ENCODE measurements around the gene NEO1. TPM values are rescaled to one million over a fixed set of nuclear protein-coding genes. Genes with fewer than 3 reads are reported as not detected.

Gene NEO1
- total RNA-seq, 5 donors from 2014 or later (not counting 1 experiment from before 2014, with no cell fraction given) = 5.0 to 16.6 (median 10.2) TPM

GRCh38 chr15:73118055-73118454 lies 65.8 kb downstream of the NEO1 start:
- ATAC-seq (replicated peaks in 1 of 4) (no peak), DNase-seq (no peak)
- Mint-ChIP-seq H3K9me3 (no peaks in the 10 kb centered on the region), H3K36me3 (peaks cover 20% of the 10 kb centered on the region), H3K27me3 (peaks cover 0 to 6% of the 10 kb centered on the region in 2 donors), H3K4me1 (peaks cover 0 to 7% (median 4%) of the 10 kb centered on the region in 3 donors), H3K4me3 (no peak overlapping the region), H3K27ac (no peak overlapping the region)
- POLR2A ChIA-PET = no interaction called here
- peaks cover 0 to 12% of the 10 kb centered on the region in 2 experiments for H3K27me3 ChIP-seq (replicated peaks in 1 of 2; ENCODE audit: control insufficient read depth in 2 of 2, extremely low read depth in 1 of 2, insufficient read depth in 2 of 2, low read length in 1 of 2)
- H3K27ac ChIP-seq (ENCODE audit: low read length) = no peak overlapping the region
- CTCF ChIA-PET = no interaction called here
- H3K36me3 ChIP-seq (ENCODE audit: control insufficient read depth in 2 of 2, extremely low read depth in 1 of 2, insufficient read depth in 1 of 2, low read length in 1 of 2) = no peaks in the 10 kb centered on the region
- 79% methylated on average over 3 of the region's 3 CpGs for WGBS (ENCODE audit: insufficient coverage)
- no peaks in the 10 kb centered on the region for H3K4me1 ChIP-seq (ENCODE audit: control insufficient read depth in 1 of 2, extremely low read depth in 1 of 2, insufficient read depth in 2 of 2, low read length in 2 of 2)
- no peak overlapping the region for H3K4me3 ChIP-seq (ENCODE audit: control insufficient read depth in 1 of 2, extremely low read depth in 1 of 2, low read length in 1 of 2)
- H3K9me3 ChIP-seq = no peaks in the 10 kb centered on the region

- Histone ChIP-seq H3K9me3 (no peaks in the 10 kb centered on the region), H3K4me3 (ENCODE audit: control insufficient read depth in 1 of 2, extremely low read depth in 1 of 2, low read length in 1 of 2) (no peak overlapping the region), H3K27ac (ENCODE audit: low read length) (no peak overlapping the region), H3K4me1 (ENCODE audit: control insufficient read depth in 1 of 2, extremely low read depth in 1 of 2, insufficient read depth in 2 of 2, low read length in 2 of 2) (no peaks in the 10 kb centered on the region), H3K36me3 (ENCODE audit: control insufficient read depth in 2 of 2, extremely low read depth in 1 of 2, insufficient read depth in 1 of 2, low read length in 1 of 2) (no peaks in the 10 kb centered on the region), H3K27me3 (replicated peaks in 1 of 2; ENCODE audit: control insufficient read depth in 2 of 2, extremely low read depth in 1 of 2, insufficient read depth in 2 of 2, low read length in 1 of 2) (peaks cover 0 to 10% of the 10 kb centered on the region in 2 experiments)
- Mint-ChIP-seq H3K36me3 (peaks cover 27% of the 10 kb centered on the region), H3K4me3 (no peak overlapping the region), H3K4me1 (no peaks in the 10 kb centered on the region), H3K27ac (no peak overlapping the region), H3K9me3 (no peaks in the 10 kb centered on the region), H3K27me3 (peaks cover 0 to 6% of the 10 kb centered on the region in 2 donors)
- ChIA-PET CTCF (no interaction called here), POLR2A (interaction anchor here in 1 of 2 donors (0.6 kb wide), 1 partner anchor 569 kb away, joined by 4 read pairs; no protein-coding TSS in a partner anchor)
- WGBS (ENCODE audit: insufficient coverage) = 100% methylated on average over 3 of the region's 6 CpGs
- DNase-seq = no peak
- no peak for ATAC-seq (replicated peaks in 1 of 4)
Observed at GRCh38 chr15:73119478-73119877, 67.2 kb downstream of the NEO1 start.

- Histone ChIP-seq H3K4me1 (ENCODE audit: control insufficient read depth in 1 of 2, extremely low read depth in 1 of 2, insufficient read depth in 2 of 2, low read length in 2 of 2) (no peaks in the 10 kb centered on the region), H3K36me3 (ENCODE audit: control insufficient read depth in 2 of 2, extremely low read depth in 1 of 2, insufficient read depth in 1 of 2, low read length in 1 of 2) (no peaks in the 10 kb centered on the region), H3K9me3 (no peaks in the 10 kb centered on the region), H3K27me3 (replicated peaks in 1 of 2; ENCODE audit: control insufficient read depth in 2 of 2, extremely low read depth in 1 of 2, insufficient read depth in 2 of 2, low read length in 1 of 2) (peaks cover 0 to 10% of the 10 kb centered on the region in 2 experiments), H3K27ac (ENCODE audit: low read length) (no peak overlapping the region), H3K4me3 (ENCODE audit: control insufficient read depth in 1 of 2, extremely low read depth in 1 of 2, low read length in 1 of 2) (no peak overlapping the region)
- peaks cover 29% of the 10 kb centered on the region for H3K36me3 Mint-ChIP-seq
- H3K27me3 Mint-ChIP-seq = peaks cover 0 to 6% of the 10 kb centered on the region in 2 donors
- no peak for DNase-seq
- H3K4me3 Mint-ChIP-seq = no peak overlapping the region
- ChIA-PET CTCF (interaction anchor here in 1 of 2 donors (0.7 kb wide), 1 partner anchor 121 kb away, joined by 4 read pairs; no protein-coding TSS in a partner anchor), POLR2A (interaction anchor here in 1 of 2 donors (0.6 kb wide), 1 partner anchor 568 kb away, joined by 4 read pairs; no protein-coding TSS in a partner anchor)
- ATAC-seq (replicated peaks in 1 of 4) = no peak
- no peaks in the 10 kb centered on the region for H3K4me1 Mint-ChIP-seq
- no peaks in the 10 kb centered on the region for H3K9me3 Mint-ChIP-seq
- H3K27ac Mint-ChIP-seq = no peak overlapping the region
Observed at GRCh38 chr15:73120269-73120668, 68.0 kb downstream of the NEO1 start.

- H3K27me3 Mint-ChIP-seq = peaks cover 0 to 3% of the 10 kb centered on the region in 2 donors
- H3K4me1 ChIP-seq (ENCODE audit: control insufficient read depth in 1 of 2, extremely low read depth in 1 of 2, insufficient read depth in 2 of 2, low read length in 2 of 2) = no peaks in the 10 kb centered on the region
- H3K36me3 ChIP-seq (ENCODE audit: control insufficient read depth in 2 of 2, extremely low read depth in 1 of 2, insufficient read depth in 1 of 2, low read length in 1 of 2) = no peaks in the 10 kb centered on the region
- no peaks in the 10 kb centered on the region for H3K9me3 Mint-ChIP-seq
- H3K27ac Mint-ChIP-seq = no peak overlapping the region
- ATAC-seq (replicated peaks in 1 of 4) (no peak), DNase-seq (no peak)
- CTCF ChIA-PET = interaction anchor here in 1 of 2 donors (0.5 to 0.6 kb wide), 2 partner anchors 28 to 150 kb away, joined by 3 to 4 read pairs; no protein-coding TSS in a partner anchor
- POLR2A ChIA-PET = no interaction called here
- H3K4me3 Mint-ChIP-seq = no peak overlapping the region
- peaks cover 0 to 2% (median 0%) of the 10 kb centered on the region in 3 donors for H3K4me1 Mint-ChIP-seq
- no peak overlapping the region for H3K27ac ChIP-seq (ENCODE audit: low read length)
- peaks cover 15% of the 10 kb centered on the region for H3K36me3 Mint-ChIP-seq
- H3K4me3 ChIP-seq (ENCODE audit: control insufficient read depth in 1 of 2, extremely low read depth in 1 of 2, low read length in 1 of 2) = no peak overlapping the region
- WGBS (ENCODE audit: insufficient coverage) = 65% methylated on average over 2 of the region's 2 CpGs
- no peaks in the 10 kb centered on the region for H3K27me3 ChIP-seq (replicated peaks in 1 of 2; ENCODE audit: control insufficient read depth in 2 of 2, extremely low read depth in 1 of 2, insufficient read depth in 2 of 2, low read length in 1 of 2)
- H3K9me3 ChIP-seq = no peaks in the 10 kb centered on the region
Observed at GRCh38 chr15:73125219-73125618, 73.0 kb downstream of the NEO1 start.

GRCh38 chr15:73127302-73127936 lies 75.2 kb downstream of the NEO1 start:
- WGBS (ENCODE audit: insufficient coverage) = no CpG with 5 or more reads among the region's 2 CpGs
- Mint-ChIP-seq H3K27ac (no peak overlapping the region), H3K9me3 (no peaks in the 10 kb centered on the region), H3K27me3 (peaks cover 0 to 3% of the 10 kb centered on the region in 2 donors), H3K4me3 (no peak overlapping the region), H3K36me3 (peaks cover 33% of the 10 kb centered on the region), H3K4me1 (peaks cover 0 to 2% (median 0%) of the 10 kb centered on the region in 3 donors)
- H3K36me3 ChIP-seq (ENCODE audit: control insufficient read depth in 2 of 2, extremely low read depth in 1 of 2, insufficient read depth in 1 of 2, low read length in 1 of 2) = no peaks in the 10 kb centered on the region
- no peaks in the 10 kb centered on the region for H3K27me3 ChIP-seq (replicated peaks in 1 of 2; ENCODE audit: control insufficient read depth in 2 of 2, extremely low read depth in 1 of 2, insufficient read depth in 2 of 2, low read length in 1 of 2)
- H3K4me3 ChIP-seq (ENCODE audit: control insufficient read depth in 1 of 2, extremely low read depth in 1 of 2, low read length in 1 of 2) = no peak overlapping the region
- H3K27ac ChIP-seq (ENCODE audit: low read length) = no peak overlapping the region
- no peaks in the 10 kb centered on the region for H3K9me3 ChIP-seq
- ATAC-seq (replicated peaks in 1 of 4) (peak in 1 of 4 experiments; percentile 29), DNase-seq (peak in 13 of 35 experiments; percentile 1 to 40 (median 6))
- POLR2A ChIA-PET = interaction anchor here in 1 of 2 donors (0.6 kb wide), 1 partner anchor 9 kb away, joined by 4 read pairs; no protein-coding TSS in a partner anchor
- no peaks in the 10 kb centered on the region for H3K4me1 ChIP-seq (ENCODE audit: control insufficient read depth in 1 of 2, extremely low read depth in 1 of 2, insufficient read depth in 2 of 2, low read length in 2 of 2)
- CTCF ChIA-PET = interaction anchor here in 1 of 2 donors (0.6 to 0.7 kb wide), 2 partner anchors 549 to 848 kb away, joined by 3 read pairs; no protein-coding TSS in a partner anchor

- Mint-ChIP-seq H3K36me3 (peaks cover 23% of the 10 kb centered on the region), H3K27me3 (peaks cover 0 to 3% of the 10 kb centered on the region in 2 donors), H3K27ac (no peak overlapping the region), H3K4me3 (no peak overlapping the region), H3K4me1 (peaks cover 0 to 2% (median 0%) of the 10 kb centered on the region in 3 donors), H3K9me3 (no peaks in the 10 kb centered on the region)
- no peaks in the 10 kb centered on the region for H3K27me3 ChIP-seq (replicated peaks in 1 of 2; ENCODE audit: control insufficient read depth in 2 of 2, extremely low read depth in 1 of 2, insufficient read depth in 2 of 2, low read length in 1 of 2)
- H3K36me3 ChIP-seq (ENCODE audit: control insufficient read depth in 2 of 2, extremely low read depth in 1 of 2, insufficient read depth in 1 of 2, low read length in 1 of 2) = no peaks in the 10 kb centered on the region
- no peak for DNase-seq
- ChIA-PET POLR2A (interaction anchor here in 1 of 2 donors (0.6 kb wide), 1 partner anchor 172 kb away, joined by 10 read pairs; no protein-coding TSS in a partner anchor), CTCF (no interaction called here)
- no CpG with 5 or more reads among the region's 1 CpG for WGBS (ENCODE audit: insufficient coverage)
- H3K4me3 ChIP-seq (ENCODE audit: control insufficient read depth in 1 of 2, extremely low read depth in 1 of 2, low read length in 1 of 2) = no peak overlapping the region
- no peak overlapping the region for H3K27ac ChIP-seq (ENCODE audit: low read length)
- H3K4me1 ChIP-seq (ENCODE audit: control insufficient read depth in 1 of 2, extremely low read depth in 1 of 2, insufficient read depth in 2 of 2, low read length in 2 of 2) = no peaks in the 10 kb centered on the region
- H3K9me3 ChIP-seq = no peaks in the 10 kb centered on the region
- no peak for ATAC-seq (replicated peaks in 1 of 4)
Observed at GRCh38 chr15:73130830-73131229, 78.6 kb downstream of the NEO1 start.
